HCT116 (cell line): ENCODE data around the gene TTLL6. TPM values are rescaled to one million over a fixed set of nuclear protein-coding genes. Genes with fewer than 3 reads are reported as not detected.

ENCODE experiments used
- ATAC-seq: fragments of 200-7000 bp; cut with Tn5 transposase; 2 replicates; pipeline ENCODE4 v1.9.1; 2020; ENCODE audit warnings: mild to moderate bottlenecking, moderate library complexity
- BruUV-seq: library from RNA; stranded (reverse); fragments of 400-500 nt; replicated peaks from 2 replicates; lab custom pipeline; 2021; lab: Mats Ljungman, UMichigan
- CTCF ChIA-PET: fragments of 300-600 bp; sonication (Branson Sonifier 250); formaldehyde crosslinking; loops from one replicate; lab custom pipeline; 2021; ENCODE audit warnings: antibody characterized with exemption; lab: Charles Lee
- POLR2A ChIA-PET: fragments of 300-600, 350-600 bp; sonication (Branson Sonifier 250); formaldehyde crosslinking; loops from one replicate; lab custom pipeline; 2021; ENCODE audit warnings: antibody characterized with exemption; lab: Charles Lee
- RAD21 ChIA-PET, 2 experiments: fragments of 300-600 bp; sonication (Branson Sonifier 250); formaldehyde crosslinking; loops; one replicate each; lab custom pipeline; 2023; ENCODE audit warnings: low total read pairs in 2 of 2; ENCODE audit not compliant: uncharacterized antibody in 2 of 2, unreplicated experiment in 2 of 2, low non-redundant PET in 1 of 2; lab: Charles Lee
- DNase-seq: peaks from one replicate; pipeline ENCODE4 v3.0.0-alpha.2; 2010; ENCODE audit warnings: low read depth, low spot score
- H2AFZ ChIP-seq: fragments of 200-600 bp; shearing (Covaris generic), sonication (generic); 2 replicates; pipeline ENCODE4 v1.6.1; 2017; ENCODE audit warnings: low read depth, mixed run types, mixed read lengths, antibody characterized with exemption, low read length; ENCODE audit not compliant: poor library complexity, severe bottlenecking
- H3K27ac ChIP-seq: 2 replicates; pipeline ENCODE4 v1.5.1; 2012; ENCODE audit warnings: low read depth, low read length
- H3K27me3 ChIP-seq: fragments of 200-600 bp; sonication (generic); 2 replicates; pipeline ENCODE4 v1.6.1; 2016; ENCODE audit warnings: mixed run types, low read length, mixed read lengths; ENCODE audit not compliant: insufficient read depth
- H3K36me3 ChIP-seq, 2 experiments: fragments of 200-500 bp in 1 of 2; fragments of 200-600 bp in 1 of 2; sonication (Bioruptor generic) in 1 of 2; sonication (generic) in 1 of 2; 2 replicates each; pipeline versions ENCODE4 v1.5.1 to v1.6.1; 2014 to 2016; ENCODE audit warnings: low read length in 2 of 2, inconsistent platforms in 1 of 2, mixed read lengths in 1 of 2, mixed run types in 1 of 2; ENCODE audit not compliant: insufficient read depth in 2 of 2, control insufficient read depth in 1 of 2
- H3K4me1 ChIP-seq, 2 experiments: fragments of 200-600 bp in 1 of 2; sonication (generic) in 1 of 2; 2 replicates each; pipeline versions ENCODE4 v1.5.1 to v1.6.1; 2012 to 2017; ENCODE audit warnings: low read length in 2 of 2, inconsistent platforms in 1 of 2, mild to moderate bottlenecking in 1 of 2, mixed read lengths in 1 of 2, mixed run types in 1 of 2, moderate library complexity in 1 of 2; ENCODE audit not compliant: insufficient read depth in 2 of 2, control insufficient read depth in 1 of 2
- H3K4me2 ChIP-seq: fragments of 200-600 bp; sonication (generic); 2 replicates; pipeline ENCODE4 v1.6.1; 2017; ENCODE audit warnings: mixed run types, low read length, mixed read lengths
- H3K4me3 ChIP-seq, 2 experiments: fragments of 200-600 bp in 1 of 2; sonication (generic) in 1 of 2; replicated peaks in 1 of 2; 2 replicates each; pipeline ENCODE4 v1.5.1; 2011 to 2016; ENCODE audit warnings: low read length in 2 of 2, control low read depth in 1 of 2, low read depth in 1 of 2, mild to moderate bottlenecking in 1 of 2, mixed read lengths in 1 of 2, mixed run types in 1 of 2
- H3K79me2 ChIP-seq: fragments of 200-600 bp; sonication (generic); 2 replicates; pipeline ENCODE4 v1.6.1; 2017; ENCODE audit warnings: mild to moderate bottlenecking, mixed run types, low read length, moderate library complexity, mixed read lengths; ENCODE audit not compliant: insufficient read depth
- H3K9ac ChIP-seq: fragments of 200-600 bp; sonication (generic); 2 replicates; pipeline ENCODE4 v1.6.1; 2016; ENCODE audit warnings: low read length, mixed read lengths
- H3K9me2 ChIP-seq: fragments of 200-600 bp; sonication (generic), shearing (Covaris generic); 2 replicates; pipeline ENCODE4 v1.6.1; 2017; ENCODE audit warnings: mixed run types, mild to moderate bottlenecking, moderate library complexity; ENCODE audit not compliant: insufficient read depth
- H3K9me3 ChIP-seq, 2 experiments: fragments of 200-500 bp in 1 of 2; fragments of 200-600 bp in 1 of 2; sonication (Bioruptor generic) in 1 of 2; sonication (generic) in 1 of 2; 2 replicates each; pipeline ENCODE4 v1.6.1; 2014 to 2017; ENCODE audit warnings: low read length in 2 of 2, mixed read lengths in 2 of 2, inconsistent platforms in 1 of 2, low read depth in 1 of 2, mild to moderate bottlenecking in 1 of 2, mixed run types in 1 of 2, moderate library complexity in 1 of 2; ENCODE audit not compliant: control insufficient read depth in 1 of 2, insufficient read depth in 1 of 2
- H4K20me1 ChIP-seq: fragments of 200-600 bp; sonication (generic), shearing (Covaris generic); 2 replicates; pipeline ENCODE4 v1.6.1; 2017; ENCODE audit warnings: mixed run types, mild to moderate bottlenecking, moderate library complexity; ENCODE audit not compliant: insufficient read depth
- ATF3 ChIP-seq: IDR thresholded peaks from 2 replicates; pipeline ENCODE4 v1.6.1; 2012
- CBX3 ChIP-seq: IDR thresholded peaks from 2 replicates; pipeline ENCODE4 v1.6.1; 2012; ENCODE audit warnings: low read depth
- CEBPB ChIP-seq: IDR thresholded peaks from 2 replicates; pipeline ENCODE4 v1.6.1; 2012; ENCODE audit warnings: low read depth
- EZH2phosphoT487 ChIP-seq: fragments of 200-600 bp; IDR thresholded peaks from 2 replicates; pipeline ENCODE4 v1.6.1; 2018; ENCODE audit warnings: antibody characterized with exemption, borderline replicate concordance
- JUND ChIP-seq: IDR thresholded peaks from 2 replicates; pipeline ENCODE4 v1.6.1; 2012
- POLR2AphosphoS5 ChIP-seq: IDR thresholded peaks from 2 replicates; pipeline ENCODE4 v1.6.1; 2011; ENCODE audit warnings: mild to moderate bottlenecking, low read depth, low read length, moderate library complexity
- RAD21 ChIP-seq: IDR thresholded peaks from 2 replicates; pipeline ENCODE4 v1.6.1; 2012; ENCODE audit warnings: low read depth, mild to moderate bottlenecking
- SIN3A ChIP-seq: IDR thresholded peaks from 2 replicates; pipeline ENCODE4 v1.6.1; 2012; ENCODE audit warnings: low read depth
- SP1 ChIP-seq: IDR thresholded peaks from 2 replicates; pipeline ENCODE4 v1.6.1; 2012; ENCODE audit warnings: low read depth
- SRF ChIP-seq: IDR thresholded peaks from 2 replicates; pipeline ENCODE4 v1.6.1; 2012; ENCODE audit warnings: low read depth
- TCF7L2 ChIP-seq: IDR thresholded peaks from 2 replicates; pipeline ENCODE4 v1.7.0; 2011; ENCODE audit warnings: borderline replicate concordance, inconsistent platforms; ENCODE audit not compliant: insufficient read depth, insufficient read length; ENCODE audit errors: extremely low read depth
- ZFX ChIP-seq: fragments of 450-650 bp; IDR thresholded peaks from 2 replicates; pipeline ENCODE4 v1.6.1; 2017
- intact Hi-C: fragments of 100-400 bp; cut with micrococcal nuclease; formaldehyde crosslinking; loops from 2 replicates; pipeline ENCODE4 v1.10.0; 2022
- total RNA-seq: library from RNA; stranded (reverse); gene quantifications from one replicate; pipeline ENCODE4 v1.2.1, GENCODE V29; 2021; ENCODE audit not compliant: unreplicated experiment
- TF ChIP-seq, protein P1 (sequence below): IDR thresholded peaks from 2 replicates; pipeline ENCODE4 v1.6.1; 2012
- TF ChIP-seq, protein P2 (sequence below): IDR thresholded peaks from 2 replicates; pipeline ENCODE4 v1.6.1; 2011; ENCODE audit warnings: mild to moderate bottlenecking, low read length, moderate library complexity; ENCODE audit not compliant: insufficient replicate concordance; ENCODE audit errors: extremely low read depth

Gene TTLL6
- total RNA-seq, 1 experiment from 2014 or later: 0.79 TPM

DNA sequence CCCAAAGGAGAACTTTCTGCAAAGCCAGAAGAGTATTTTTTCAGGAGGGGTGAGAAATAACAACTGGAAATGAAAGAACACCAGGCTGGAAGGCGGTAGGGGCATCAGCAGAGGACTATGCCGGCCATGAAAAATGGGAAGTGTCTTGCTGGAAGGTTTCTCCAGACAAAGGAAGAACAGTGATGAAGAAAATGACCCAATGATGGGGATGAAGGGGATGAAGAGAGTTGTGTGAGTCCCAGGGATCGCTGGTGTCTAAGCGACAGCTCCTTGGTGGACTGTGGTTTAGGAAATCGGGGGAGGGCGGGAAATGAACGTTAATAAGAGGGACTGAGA, 623 bp downstream of the TTLL6 start:
- peaks cover 9 to 17% of the 10 kb centered on the region in 2 experiments for H3K4me1 ChIP-seq
- TF ChIP-seq CBX3: no peak
- no peak for TF ChIP-seq SIN3A
- no peak for TF ChIP-seq ATF3
- TF ChIP-seq EZH2phosphoT487: no peak
- TF ChIP-seq JUND: no peak
- TF ChIP-seq, protein P1, sequence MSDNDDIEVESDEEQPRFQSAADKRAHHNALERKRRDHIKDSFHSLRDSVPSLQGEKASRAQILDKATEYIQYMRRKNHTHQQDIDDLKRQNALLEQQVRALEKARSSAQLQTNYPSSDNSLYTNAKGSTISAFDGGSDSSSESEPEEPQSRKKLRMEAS: no peak
- no peak for TF ChIP-seq CEBPB
- TF ChIP-seq, protein P2, sequence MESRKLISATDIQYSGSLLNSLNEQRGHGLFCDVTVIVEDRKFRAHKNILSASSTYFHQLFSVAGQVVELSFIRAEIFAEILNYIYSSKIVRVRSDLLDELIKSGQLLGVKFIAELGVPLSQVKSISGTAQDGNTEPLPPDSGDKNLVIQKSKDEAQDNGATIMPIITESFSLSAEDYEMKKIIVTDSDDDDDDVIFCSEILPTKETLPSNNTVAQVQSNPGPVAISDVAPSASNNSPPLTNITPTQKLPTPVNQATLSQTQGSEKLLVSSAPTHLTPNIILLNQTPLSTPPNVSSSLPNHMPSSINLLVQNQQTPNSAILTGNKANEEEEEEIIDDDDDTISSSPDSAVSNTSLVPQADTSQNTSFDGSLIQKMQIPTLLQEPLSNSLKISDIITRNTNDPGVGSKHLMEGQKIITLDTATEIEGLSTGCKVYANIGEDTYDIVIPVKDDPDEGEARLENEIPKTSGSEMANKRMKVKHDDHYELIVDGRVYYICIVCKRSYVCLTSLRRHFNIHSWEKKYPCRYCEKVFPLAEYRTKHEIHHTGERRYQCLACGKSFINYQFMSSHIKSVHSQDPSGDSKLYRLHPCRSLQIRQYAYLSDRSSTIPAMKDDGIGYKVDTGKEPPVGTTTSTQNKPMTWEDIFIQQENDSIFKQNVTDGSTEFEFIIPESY: no peak
- TF ChIP-seq RAD21: no peak
- no peak for TF ChIP-seq SP1
- no peak for TF ChIP-seq SRF
- TF ChIP-seq TCF7L2: no peak
- TF ChIP-seq ZFX: no peak
- TF ChIP-seq POLR2AphosphoS5: no peak
- peak overlapping the region; percentile 95 for H3K4me2 ChIP-seq
- BruUV-seq: no TSS peak
- RAD21 ChIA-PET: interaction anchor here (0.5 to 1.6 kb wide), 3 partner anchors 63 to 67 kb away, joined by 4 to 11 read pairs (median 6); no protein-coding TSS in a partner anchor
- no peaks in the 10 kb centered on the region for H3K27me3 ChIP-seq
- POLR2A ChIA-PET: interaction anchor here (0.6 to 1.4 kb wide), 5 partner anchors 12 to 780 kb away, joined by 3 to 8 read pairs (median 4); partner anchors contain the start of gene ATP5MC1
- no peak overlapping the region for H3K27ac ChIP-seq
- peak overlapping the region; percentile 41; the same call in 1 of the 2 replicates for H3K9ac ChIP-seq
- no peaks in the 10 kb centered on the region for H4K20me1 ChIP-seq
- no peaks in the 10 kb centered on the region for H3K9me3 ChIP-seq
- no peak for ATAC-seq
- H3K9me2 ChIP-seq: no peaks in the 10 kb centered on the region
- CTCF ChIA-PET: interaction anchor here (0.7 to 8.3 kb wide), 12 partner anchors 11 to 220 kb away, joined by 4 to 237 read pairs (median 4); partner anchors contain the start of gene ATP5MC1
- no peak for DNase-seq
- H3K36me3 ChIP-seq: no peaks in the 10 kb centered on the region
- no peaks in the 10 kb centered on the region for H3K79me2 ChIP-seq
- intact Hi-C loops: no loop called here
- H2AFZ ChIP-seq: peak overlapping the region; percentile 88
- H3K4me3 ChIP-seq: peak overlapping the region; percentile 41 to 59
